Activated CD8-positive, alpha-beta memory T cell treated with anti-CD3 and anti-CD28 coated beads for 36 hours (primary cell): ENCODE data around the gene SH3BP4. TPM values are rescaled to one million over a fixed set of nuclear protein-coding genes. Genes with fewer than 3 reads are reported as not detected.
"Not testable (repeated sequence)": the region's sequence is repeated elsewhere in the genome, so short reads cannot be mapped to it uniquely, and the experiment has no call there.

Source experiments
- CTCF ChIA-PET: fragments of 350-600 bp; sonication (Branson Sonifier 250); formaldehyde crosslinking; loops from one replicate; lab custom pipeline; 2021; ENCODE audit warnings: antibody characterized with exemption; lab: Charles Lee
- POLR2A ChIA-PET: fragments of 350-600 bp; sonication (Branson Sonifier 250); formaldehyde crosslinking; loops from one replicate; lab custom pipeline; 2021; ENCODE audit warnings: antibody characterized with exemption; lab: Charles Lee
- total RNA-seq, 2 experiments: library from RNA; stranded (reverse); gene quantifications; one replicate each; pipeline ENCODE4 v1.2.3, GENCODE V29; 2021

Gene SH3BP4
- total RNA-seq, 2 experiments from 2014 or later: not detected

- POLR2A ChIA-PET: no interaction called here
- CTCF ChIA-PET: no interaction called here
These were observed 53.9 kb downstream of the SH3BP4 start for GRCh38 chr2:235005603-235006259.

GRCh38 chr2:235006461-235006860 is 54.6 kb downstream of the SH3BP4 start:
- POLR2A ChIA-PET: no interaction called here
- CTCF ChIA-PET: no interaction called here

- POLR2A ChIA-PET: no interaction called here
- CTCF ChIA-PET: no interaction called here
These were observed 55.2 kb downstream of the SH3BP4 start for GRCh38 chr2:235006986-235007385.

- POLR2A ChIA-PET: no interaction called here
- CTCF ChIA-PET: no interaction called here
These were observed 56.0 kb downstream of the SH3BP4 start for GRCh38 chr2:235007664-235008457.

- ChIA-PET POLR2A (no interaction called here), CTCF (no interaction called here)
These were observed 56.8 kb downstream of the SH3BP4 start for GRCh38 chr2:235008584-235009044.

- CTCF ChIA-PET: no interaction called here
- POLR2A ChIA-PET: no interaction called here
These were observed 57.3 kb downstream of the SH3BP4 start for GRCh38 chr2:235009081-235009480.

GRCh38 chr2:235010117-235010714 is 58.4 kb downstream of the SH3BP4 start:
- CTCF ChIA-PET: no interaction called here
- POLR2A ChIA-PET: no interaction called here

- CTCF ChIA-PET: no interaction called here
- POLR2A ChIA-PET: no interaction called here
These were observed 59.8 kb downstream of the SH3BP4 start for GRCh38 chr2:235011607-235011928.

GRCh38 chr2:235011929-235012631 is 60.3 kb downstream of the SH3BP4 start:
- ChIA-PET CTCF (no interaction called here), POLR2A (no interaction called here)

GRCh38 chr2:235017441-235017840 is 65.6 kb downstream of the SH3BP4 start:
- ChIA-PET CTCF (interaction anchor here (0.7 kb wide), 1 partner anchor 272 kb away, joined by 3 read pairs; no protein-coding TSS in a partner anchor), POLR2A (no interaction called here)

GRCh38 chr2:235018838-235019237 is 67.0 kb downstream of the SH3BP4 start:
- POLR2A ChIA-PET: no interaction called here
- CTCF ChIA-PET: no interaction called here

GRCh38 chr2:235020141-235020540 is 68.3 kb downstream of the SH3BP4 start:
- CTCF ChIA-PET, POLR2A ChIA-PET: not testable (repeated sequence)

- CTCF ChIA-PET: no interaction called here
- POLR2A ChIA-PET: no interaction called here
These were observed 69.9 kb downstream of the SH3BP4 start for GRCh38 chr2:235021752-235022151.

- POLR2A ChIA-PET: no interaction called here
- CTCF ChIA-PET: no interaction called here
These were observed 72.5 kb downstream of the SH3BP4 start for GRCh38 chr2:235024191-235024860.

- ChIA-PET POLR2A (no interaction called here), CTCF (no interaction called here)
These were observed 73.3 kb downstream of the SH3BP4 start for GRCh38 chr2:235024931-235025773.

- CTCF ChIA-PET: no interaction called here
- POLR2A ChIA-PET: no interaction called here
These were observed 74.2 kb downstream of the SH3BP4 start for GRCh38 chr2:235025800-235026536.

GRCh38 chr2:235026649-235027557 is 75.1 kb downstream of the SH3BP4 start:
- ChIA-PET CTCF (no interaction called here), POLR2A (no interaction called here)
